Measurements from ENCODE around the gene G6PC1. TPM values are rescaled to one million over a fixed set of nuclear protein-coding genes. Genes with fewer than 3 reads are reported as not detected.

Gene G6PC1
- polyA plus RNA-seq, 1 donor from 2014 or later = not detected

DNA sequence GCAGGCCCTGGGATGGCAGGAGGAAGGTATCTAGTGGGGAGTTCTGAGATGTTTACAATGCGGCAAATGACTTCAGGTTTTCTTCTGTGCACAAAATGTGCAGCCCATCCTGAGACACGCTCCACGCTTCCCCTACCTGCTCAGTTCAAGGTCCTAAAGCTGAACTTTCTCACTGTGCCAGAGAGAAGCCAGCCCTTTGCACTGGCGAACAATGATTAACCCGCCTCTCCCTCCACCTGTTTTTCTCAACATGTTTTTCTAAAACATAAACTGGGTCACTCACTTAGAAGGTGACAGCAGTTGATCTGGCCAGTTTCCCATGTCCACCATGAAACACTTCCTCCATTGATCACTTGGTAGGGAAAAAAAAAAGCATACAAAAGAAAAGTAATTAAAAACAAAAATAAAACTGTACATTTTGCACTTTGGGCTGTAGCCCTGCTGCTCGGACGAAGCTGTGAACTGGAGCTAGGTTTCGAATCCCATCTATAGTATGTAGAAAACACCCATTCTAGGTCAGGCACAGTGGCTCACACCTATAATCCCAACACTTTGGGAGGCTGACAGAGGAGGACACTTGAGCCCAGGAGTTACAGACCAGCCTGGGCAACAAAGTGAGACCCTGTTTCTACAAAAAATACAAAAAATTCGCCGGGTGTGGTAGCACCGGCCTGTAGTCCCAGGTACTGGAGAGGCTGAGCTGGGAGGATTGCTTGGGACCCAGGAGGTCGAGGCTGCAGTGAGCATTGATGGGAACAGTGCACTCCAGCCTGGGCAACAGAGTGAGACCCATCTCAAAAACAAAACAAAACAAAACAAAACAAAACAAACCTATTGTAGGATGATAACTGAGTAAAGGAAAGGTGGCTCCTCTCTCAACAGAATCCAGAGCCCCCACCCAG lies 6.1 kb upstream of the G6PC1 start:
- no peak overlapping the region for H2AFZ ChIP-seq (ENCODE audit: low read depth, low read length)
- no peak for TF ChIP-seq RAD21 (conservative IDR thresholded peaks at IDR 0.05)
- TF ChIP-seq, protein P1, sequence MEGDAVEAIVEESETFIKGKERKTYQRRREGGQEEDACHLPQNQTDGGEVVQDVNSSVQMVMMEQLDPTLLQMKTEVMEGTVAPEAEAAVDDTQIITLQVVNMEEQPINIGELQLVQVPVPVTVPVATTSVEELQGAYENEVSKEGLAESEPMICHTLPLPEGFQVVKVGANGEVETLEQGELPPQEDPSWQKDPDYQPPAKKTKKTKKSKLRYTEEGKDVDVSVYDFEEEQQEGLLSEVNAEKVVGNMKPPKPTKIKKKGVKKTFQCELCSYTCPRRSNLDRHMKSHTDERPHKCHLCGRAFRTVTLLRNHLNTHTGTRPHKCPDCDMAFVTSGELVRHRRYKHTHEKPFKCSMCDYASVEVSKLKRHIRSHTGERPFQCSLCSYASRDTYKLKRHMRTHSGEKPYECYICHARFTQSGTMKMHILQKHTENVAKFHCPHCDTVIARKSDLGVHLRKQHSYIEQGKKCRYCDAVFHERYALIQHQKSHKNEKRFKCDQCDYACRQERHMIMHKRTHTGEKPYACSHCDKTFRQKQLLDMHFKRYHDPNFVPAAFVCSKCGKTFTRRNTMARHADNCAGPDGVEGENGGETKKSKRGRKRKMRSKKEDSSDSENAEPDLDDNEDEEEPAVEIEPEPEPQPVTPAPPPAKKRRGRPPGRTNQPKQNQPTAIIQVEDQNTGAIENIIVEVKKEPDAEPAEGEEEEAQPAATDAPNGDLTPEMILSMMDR (IDR thresholded peaks at IDR 0.05; ENCODE audit: poor library complexity, severe bottlenecking) = no peak
- TF ChIP-seq EP300 (conservative IDR thresholded peaks at IDR 0.05; ENCODE audit: poor library complexity, severe bottlenecking) = no peak
- TF ChIP-seq SMC3 (conservative IDR thresholded peaks at IDR 0.05; ENCODE audit: poor library complexity) = no peak
- no peak for TF ChIP-seq MXI1 (conservative IDR thresholded peaks at IDR 0.05; ENCODE audit: poor library complexity, severe bottlenecking)
- TF ChIP-seq POLR2AphosphoS5 (IDR thresholded peaks at IDR 0.05) = no peak
- TF ChIP-seq, protein P2, sequence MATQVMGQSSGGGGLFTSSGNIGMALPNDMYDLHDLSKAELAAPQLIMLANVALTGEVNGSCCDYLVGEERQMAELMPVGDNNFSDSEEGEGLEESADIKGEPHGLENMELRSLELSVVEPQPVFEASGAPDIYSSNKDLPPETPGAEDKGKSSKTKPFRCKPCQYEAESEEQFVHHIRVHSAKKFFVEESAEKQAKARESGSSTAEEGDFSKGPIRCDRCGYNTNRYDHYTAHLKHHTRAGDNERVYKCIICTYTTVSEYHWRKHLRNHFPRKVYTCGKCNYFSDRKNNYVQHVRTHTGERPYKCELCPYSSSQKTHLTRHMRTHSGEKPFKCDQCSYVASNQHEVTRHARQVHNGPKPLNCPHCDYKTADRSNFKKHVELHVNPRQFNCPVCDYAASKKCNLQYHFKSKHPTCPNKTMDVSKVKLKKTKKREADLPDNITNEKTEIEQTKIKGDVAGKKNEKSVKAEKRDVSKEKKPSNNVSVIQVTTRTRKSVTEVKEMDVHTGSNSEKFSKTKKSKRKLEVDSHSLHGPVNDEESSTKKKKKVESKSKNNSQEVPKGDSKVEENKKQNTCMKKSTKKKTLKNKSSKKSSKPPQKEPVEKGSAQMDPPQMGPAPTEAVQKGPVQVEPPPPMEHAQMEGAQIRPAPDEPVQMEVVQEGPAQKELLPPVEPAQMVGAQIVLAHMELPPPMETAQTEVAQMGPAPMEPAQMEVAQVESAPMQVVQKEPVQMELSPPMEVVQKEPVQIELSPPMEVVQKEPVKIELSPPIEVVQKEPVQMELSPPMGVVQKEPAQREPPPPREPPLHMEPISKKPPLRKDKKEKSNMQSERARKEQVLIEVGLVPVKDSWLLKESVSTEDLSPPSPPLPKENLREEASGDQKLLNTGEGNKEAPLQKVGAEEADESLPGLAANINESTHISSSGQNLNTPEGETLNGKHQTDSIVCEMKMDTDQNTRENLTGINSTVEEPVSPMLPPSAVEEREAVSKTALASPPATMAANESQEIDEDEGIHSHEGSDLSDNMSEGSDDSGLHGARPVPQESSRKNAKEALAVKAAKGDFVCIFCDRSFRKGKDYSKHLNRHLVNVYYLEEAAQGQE (IDR thresholded peaks at IDR 0.05; ENCODE audit: borderline replicate concordance) = no peak
- no peak for TF ChIP-seq EZH2 (IDR thresholded peaks at IDR 0.05; ENCODE audit: borderline replicate concordance, insufficient read depth, low read length, poor library complexity, severe bottlenecking)
- no peak for TF ChIP-seq TAF1 (IDR thresholded peaks at IDR 0.05; ENCODE audit: low read depth)
- no peak overlapping the region for H3K9ac ChIP-seq (ENCODE audit: low read length)
- H3K9me2 ChIP-seq (ENCODE audit: insufficient read depth, low read length) = no peaks in the 10 kb centered on the region
- H3F3A ChIP-seq (ENCODE audit: insufficient read depth, low read length, poor library complexity, severe bottlenecking) = no peaks in the 10 kb centered on the region
- no peaks in the 10 kb centered on the region for H3K36me3 ChIP-seq (ENCODE audit: insufficient read depth, low read length)
- H4K20me1 ChIP-seq (ENCODE audit: insufficient read depth) = no peaks in the 10 kb centered on the region
- H3K27me3 ChIP-seq (ENCODE audit: insufficient read depth, low read depth, low read length) = no peaks in the 10 kb centered on the region
- no peak overlapping the region for H3K27ac ChIP-seq (ENCODE audit: low read length)
- no peaks in the 10 kb centered on the region for H3K9me3 ChIP-seq (ENCODE audit: low read length)
- no peak overlapping the region for H3K4me2 ChIP-seq (ENCODE audit: low read length)
- no peak overlapping the region for H3K4me3 ChIP-seq (ENCODE audit: low read length)
- H3K79me2 ChIP-seq (replicated peaks; ENCODE audit: insufficient read depth, low read length) = no peaks in the 10 kb centered on the region

DNA sequence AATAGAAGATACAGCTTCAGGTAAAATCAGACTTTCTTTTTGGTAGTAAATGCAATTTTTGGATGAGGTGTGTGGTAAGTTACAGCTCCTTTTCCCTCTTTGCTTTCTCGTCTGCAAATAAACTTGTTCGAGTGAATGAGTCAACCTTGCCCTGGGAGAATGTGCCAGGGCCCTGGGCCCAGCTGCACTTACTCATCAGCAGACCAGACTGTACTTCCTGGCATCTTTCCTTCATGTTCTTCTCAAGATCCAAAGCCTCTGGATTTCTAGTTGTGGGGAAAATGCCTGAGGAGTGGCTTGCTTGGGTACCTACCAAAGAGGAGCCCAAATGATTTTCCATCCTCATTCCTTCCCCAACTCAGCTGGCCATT lies 5.4 kb upstream of the G6PC1 start:
- no peaks in the 10 kb centered on the region for H3K79me2 ChIP-seq (replicated peaks; ENCODE audit: insufficient read depth, low read length)
- no peak overlapping the region for H3K4me2 ChIP-seq (ENCODE audit: low read length)
- H3K36me3 ChIP-seq (ENCODE audit: insufficient read depth, low read length) = no peaks in the 10 kb centered on the region
- no peaks in the 10 kb centered on the region for H4K20me1 ChIP-seq (ENCODE audit: insufficient read depth)
- H3F3A ChIP-seq (ENCODE audit: insufficient read depth, low read length, poor library complexity, severe bottlenecking) = no peaks in the 10 kb centered on the region
- no peaks in the 10 kb centered on the region for H3K27me3 ChIP-seq (ENCODE audit: insufficient read depth, low read depth, low read length)
- no peaks in the 10 kb centered on the region for H3K9me3 ChIP-seq (ENCODE audit: low read length)
- TF ChIP-seq TAF1 (IDR thresholded peaks at IDR 0.05; ENCODE audit: low read depth) (no peak), EP300 (conservative IDR thresholded peaks at IDR 0.05; ENCODE audit: poor library complexity, severe bottlenecking) (no peak), POLR2AphosphoS5 (IDR thresholded peaks at IDR 0.05) (no peak), RAD21 (conservative IDR thresholded peaks at IDR 0.05) (no peak), EZH2 (IDR thresholded peaks at IDR 0.05; ENCODE audit: borderline replicate concordance, insufficient read depth, low read length, poor library complexity, severe bottlenecking) (no peak), SMC3 (conservative IDR thresholded peaks at IDR 0.05; ENCODE audit: poor library complexity) (no peak), MXI1 (conservative IDR thresholded peaks at IDR 0.05; ENCODE audit: poor library complexity, severe bottlenecking) (no peak)
- TF ChIP-seq, protein P1 (IDR thresholded peaks at IDR 0.05; ENCODE audit: poor library complexity, severe bottlenecking) = no peak
- TF ChIP-seq, protein P2 (IDR thresholded peaks at IDR 0.05; ENCODE audit: borderline replicate concordance) = no peak
- H3K4me3 ChIP-seq (ENCODE audit: low read length) = no peak overlapping the region
- no peak overlapping the region for H3K9ac ChIP-seq (ENCODE audit: low read length)
- no peak overlapping the region for H2AFZ ChIP-seq (ENCODE audit: low read depth, low read length)
- no peaks in the 10 kb centered on the region for H3K9me2 ChIP-seq (ENCODE audit: insufficient read depth, low read length)
- H3K27ac ChIP-seq (ENCODE audit: low read length) = no peak overlapping the region
